GM18867 (cell line): ENCODE results near the gene CAMKK2.
A peak's percentile ranks its signal among the peaks of the same experiment; 100 is the strongest.
"Not testable (repeated sequence)": the region's sequence is repeated elsewhere in the genome, so short reads cannot be mapped to it uniquely, and the experiment has no call there.

ENCODE experiments used
- ATAC-seq: cut with Tn5 transposase; IDR thresholded peaks from one replicate; pipeline ENCODE4 v1.9.1; 2021; ENCODE audit warnings: mild to moderate bottlenecking, moderate library complexity; ENCODE audit not compliant: unreplicated experiment

Gene CAMKK2

GRCh38 chr12:121227294-121227693, 69.2 kb downstream of the CAMKK2 start:
- peak; percentile 72 for ATAC-seq

- peak; percentile 14 for ATAC-seq
Measured at GRCh38 chr12:121226871-121227270, 69.6 kb downstream of the CAMKK2 start.

- ATAC-seq: no peak
Measured at GRCh38 chr12:121226399-121226798, 70.1 kb downstream of the CAMKK2 start.

GRCh38 chr12:121224591-121224990, 71.9 kb downstream of the CAMKK2 start:
- no peak for ATAC-seq

- ATAC-seq: no peak
Measured at GRCh38 chr12:121223292-121224285, 72.9 kb downstream of the CAMKK2 start.

GRCh38 chr12:121222847-121223246, 73.7 kb downstream of the CAMKK2 start:
- ATAC-seq: no peak

GRCh38 chr12:121219353-121219986, 77.0 kb downstream of the CAMKK2 start:
- no peak for ATAC-seq

- ATAC-seq: no peak
Measured at GRCh38 chr12:121218588-121219352, 77.7 kb downstream of the CAMKK2 start.

GRCh38 chr12:121217761-121218160, 78.7 kb downstream of the CAMKK2 start:
- no peak for ATAC-seq

- no peak for ATAC-seq
Measured at GRCh38 chr12:121217063-121217462, 79.4 kb downstream of the CAMKK2 start.

GRCh38 chr12:121216102-121216501, 80.4 kb downstream of the CAMKK2 start:
- no peak for ATAC-seq

- ATAC-seq: no peak
Measured at GRCh38 chr12:121214855-121215745, 81.4 kb downstream of the CAMKK2 start.

GRCh38 chr12:121214166-121214777, 82.2 kb downstream of the CAMKK2 start:
- no peak for ATAC-seq

GRCh38 chr12:121212875-121213274, 83.6 kb downstream of the CAMKK2 start:
- no peak for ATAC-seq

- peak; percentile 92 for ATAC-seq
Measured at GRCh38 chr12:121209624-121210572, 86.6 kb downstream of the CAMKK2 start, which contains the start of gene P2RX4. P2RX4 (plus strand) TSS chr12:121210129; CDS start chr12:121210165, 36 bp downstream.

- no peak for ATAC-seq
Measured at GRCh38 chr12:121209221-121209620, 87.3 kb downstream of the CAMKK2 start.

- ATAC-seq: not testable (repeated sequence)
Measured at GRCh38 chr12:121208571-121208970, 87.9 kb downstream of the CAMKK2 start.

- no peak for ATAC-seq
Measured at GRCh38 chr12:121205491-121205890, 91.0 kb downstream of the CAMKK2 start.

GRCh38 chr12:121203482-121203881, 93.0 kb downstream of the CAMKK2 start:
- ATAC-seq: no peak
